ENCODE measurements around the gene FARP1.

Gene FARP1

GRCh38 chr13:98458431-98458830 is 315.5 kb downstream of the FARP1 start:
- DNase-seq (ENCODE audit: low spot score) (peak; percentile 27), ATAC-seq (ENCODE audit: low read depth) (no peak)
- H3K9me3 ChIP-seq (ENCODE audit: severe bottlenecking) = no peaks in the 10 kb centered on the region
- peaks cover 84% of the 10 kb centered on the region for H3K36me3 ChIP-seq (ENCODE audit: low read depth)
- no peak overlapping the region for H3K27ac ChIP-seq (ENCODE audit: poor library complexity, severe bottlenecking)
- TF ChIP-seq CTCF (IDR thresholded peaks at IDR 0.05; ENCODE audit: poor library complexity, severe bottlenecking) = no peak
- H3K4me3 ChIP-seq (ENCODE audit: severe bottlenecking) = no peak overlapping the region
- H3K4me1 ChIP-seq (ENCODE audit: insufficient read depth, poor library complexity, severe bottlenecking) = no peaks in the 10 kb centered on the region
- H3K27me3 ChIP-seq (ENCODE audit: insufficient read depth, poor library complexity, severe bottlenecking) = no peaks in the 10 kb centered on the region

GRCh38 chr13:98459171-98459681 is 316.3 kb downstream of the FARP1 start:
- no peak overlapping the region for H3K27ac ChIP-seq (ENCODE audit: poor library complexity, severe bottlenecking)
- H3K9me3 ChIP-seq (ENCODE audit: severe bottlenecking) = no peaks in the 10 kb centered on the region
- ATAC-seq (ENCODE audit: low read depth) (no peak), DNase-seq (ENCODE audit: low spot score) (peak; percentile 42)
- peaks cover 84% of the 10 kb centered on the region for H3K36me3 ChIP-seq (ENCODE audit: low read depth)
- TF ChIP-seq CTCF (IDR thresholded peaks at IDR 0.05; ENCODE audit: poor library complexity, severe bottlenecking) = no peak
- no peaks in the 10 kb centered on the region for H3K4me1 ChIP-seq (ENCODE audit: insufficient read depth, poor library complexity, severe bottlenecking)
- H3K4me3 ChIP-seq (ENCODE audit: severe bottlenecking) = no peak overlapping the region
- H3K27me3 ChIP-seq (ENCODE audit: insufficient read depth, poor library complexity, severe bottlenecking) = no peaks in the 10 kb centered on the region

GRCh38 chr13:98459721-98460370 is 317.0 kb downstream of the FARP1 start:
- Histone ChIP-seq H3K9me3 (ENCODE audit: severe bottlenecking) (no peaks in the 10 kb centered on the region), H3K27ac (ENCODE audit: poor library complexity, severe bottlenecking) (no peak overlapping the region), H3K27me3 (ENCODE audit: insufficient read depth, poor library complexity, severe bottlenecking) (no peaks in the 10 kb centered on the region), H3K36me3 (ENCODE audit: low read depth) (peaks cover 87% of the 10 kb centered on the region), H3K4me3 (ENCODE audit: severe bottlenecking) (no peak overlapping the region), H3K4me1 (ENCODE audit: insufficient read depth, poor library complexity, severe bottlenecking) (no peaks in the 10 kb centered on the region)
- TF ChIP-seq CTCF (IDR thresholded peaks at IDR 0.05; ENCODE audit: poor library complexity, severe bottlenecking) = no peak
- ATAC-seq (ENCODE audit: low read depth) = no peak
- no peak for DNase-seq (ENCODE audit: low spot score)

- no peaks in the 10 kb centered on the region for H3K9me3 ChIP-seq (ENCODE audit: severe bottlenecking)
- DNase-seq (ENCODE audit: low spot score) (peak; percentile 32), ATAC-seq (ENCODE audit: low read depth) (no peak)
- no peak overlapping the region for H3K27ac ChIP-seq (ENCODE audit: poor library complexity, severe bottlenecking)
- H3K27me3 ChIP-seq (ENCODE audit: insufficient read depth, poor library complexity, severe bottlenecking) = no peaks in the 10 kb centered on the region
- no peak overlapping the region for H3K4me3 ChIP-seq (ENCODE audit: severe bottlenecking)
- peaks cover 87% of the 10 kb centered on the region for H3K36me3 ChIP-seq (ENCODE audit: low read depth)
- no peaks in the 10 kb centered on the region for H3K4me1 ChIP-seq (ENCODE audit: insufficient read depth, poor library complexity, severe bottlenecking)
- TF ChIP-seq CTCF (IDR thresholded peaks at IDR 0.05; ENCODE audit: poor library complexity, severe bottlenecking) = no peak
These were observed 317.6 kb downstream of the FARP1 start for GRCh38 chr13:98460516-98460915.

All from RWPE2 (cell line).